Measurements from ENCODE around the gene USP13. TPM values are rescaled to one million over a fixed set of nuclear protein-coding genes. Genes with fewer than 3 reads are reported as not detected.
A peak's percentile ranks its signal among the peaks of the same experiment; 100 is the strongest.

Gene USP13
- total and polyA plus RNA-seq, 4 donors = 2.4 to 7.3 (median 4.2) TPM

DNA sequence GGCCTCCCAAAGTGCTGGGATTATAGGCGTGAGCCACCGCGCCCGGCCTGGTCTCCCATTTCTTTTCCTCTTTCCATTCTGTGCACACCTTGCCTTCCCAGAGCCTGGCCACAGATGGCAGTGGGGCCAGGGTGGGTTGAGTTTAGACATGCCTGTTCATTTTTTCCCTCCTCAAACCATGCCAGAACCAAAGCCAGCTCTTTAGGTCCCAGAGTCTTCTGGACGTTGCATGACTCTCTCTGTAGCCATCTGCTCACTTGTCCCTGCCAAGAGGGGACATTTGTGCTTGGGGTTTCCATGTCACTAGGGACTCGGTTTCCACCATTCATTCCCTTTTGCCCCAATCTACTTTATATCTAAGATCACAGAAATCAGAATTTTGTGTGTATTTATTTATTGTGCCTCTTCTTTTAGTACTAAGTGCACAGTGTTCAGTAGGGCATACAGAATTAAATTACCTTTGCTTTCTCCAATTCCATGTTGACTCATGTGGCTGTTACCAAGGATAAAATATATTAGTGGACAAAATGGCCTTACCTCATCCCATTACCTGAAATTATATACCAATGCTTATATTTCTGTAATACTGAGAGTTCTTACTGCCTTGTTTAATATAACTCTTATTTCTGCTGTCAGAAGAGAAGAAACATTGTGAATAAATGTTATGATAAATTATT lies 49.6 kb downstream of the USP13 start:
- H3K36me3 ChIP-seq (ENCODE audit: control insufficient read depth in 4 of 4, insufficient read depth in 3 of 4, low read depth in 1 of 4, low read length in 3 of 4) = no peaks in the 10 kb centered on the region
- H3K9me3 ChIP-seq (ENCODE audit: control insufficient read depth in 4 of 4, low read length in 3 of 4) = no peaks in the 10 kb centered on the region
- no peak overlapping the region for H3K4me3 ChIP-seq (ENCODE audit: low read depth in 1 of 3, low read length in 3 of 3)
- WGBS = 96% methylated on average over 6 of the region's 6 CpGs
- H3K9ac ChIP-seq (ENCODE audit: low read depth in 1 of 2, low read length in 2 of 2) = no peak overlapping the region
- no peaks in the 10 kb centered on the region for H3K27me3 ChIP-seq (ENCODE audit: control insufficient read depth in 4 of 4, insufficient read depth in 4 of 4, low read length in 3 of 4)
- H3K4me1 ChIP-seq (ENCODE audit: control insufficient read depth in 4 of 4, insufficient read depth in 4 of 4, low read length in 3 of 4) = no peaks in the 10 kb centered on the region
- TF ChIP-seq NR2F2 (IDR thresholded peaks at IDR 0.05) (no peak), RXRA (IDR thresholded peaks at IDR 0.05) (no peak), SP1 (IDR thresholded peaks at IDR 0.05) (no peak), HNF4G (IDR thresholded peaks at IDR 0.05) (no peak)
- no peak overlapping the region for H3K27ac ChIP-seq (ENCODE audit: low read depth in 1 of 2, low read length in 2 of 2)
- DNase-seq (ENCODE audit: low spot score) = no peak

DNA sequence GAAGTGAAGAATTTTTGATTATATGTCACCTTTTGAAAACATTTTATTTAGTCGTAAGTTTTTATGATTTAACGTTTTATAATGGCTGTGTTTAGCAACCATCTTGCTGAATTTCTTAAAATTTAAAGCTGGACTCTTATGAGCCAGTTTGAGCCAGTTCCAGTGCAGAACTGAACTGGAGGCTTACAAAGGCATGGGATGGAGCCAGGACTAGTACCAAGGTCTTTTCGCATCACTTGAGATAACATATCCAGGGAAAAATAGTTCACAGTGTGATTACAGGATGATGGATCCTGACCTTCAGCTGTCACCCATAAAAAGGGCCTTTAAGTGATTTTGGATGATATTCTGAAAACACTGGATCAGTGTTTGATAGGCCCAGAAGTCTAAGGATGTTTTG lies 51.0 kb downstream of the USP13 start:
- Histone ChIP-seq H3K27me3 (ENCODE audit: control insufficient read depth in 4 of 4, insufficient read depth in 4 of 4, low read length in 3 of 4) (no peaks in the 10 kb centered on the region), H3K27ac (ENCODE audit: low read depth in 1 of 2, low read length in 2 of 2) (no peak overlapping the region), H3K9me3 (ENCODE audit: control insufficient read depth in 4 of 4, low read length in 3 of 4) (no peaks in the 10 kb centered on the region), H3K4me1 (ENCODE audit: control insufficient read depth in 4 of 4, insufficient read depth in 4 of 4, low read length in 3 of 4) (no peaks in the 10 kb centered on the region), H3K9ac (ENCODE audit: low read depth in 1 of 2, low read length in 2 of 2) (no peak overlapping the region), H3K4me3 (ENCODE audit: low read depth in 1 of 3, low read length in 3 of 3) (no peak overlapping the region), H3K36me3 (ENCODE audit: control insufficient read depth in 4 of 4, insufficient read depth in 3 of 4, low read depth in 1 of 4, low read length in 3 of 4) (peaks cover 0 to 3% (median 1%) of the 10 kb centered on the region in 4 donors)
- WGBS = 95% methylated on average over 3 of the region's 3 CpGs
- DNase-seq (ENCODE audit: low spot score) = no peak
- TF ChIP-seq ZBTB33 (IDR thresholded peaks at IDR 0.05) (no peak), ATF3 (IDR thresholded peaks at IDR 0.05) (no peak), HNF4A (conservative IDR thresholded peaks at IDR 0.05) (no peak), SP1 (IDR thresholded peaks at IDR 0.05) (no peak), EGR1 (IDR thresholded peaks at IDR 0.05; ENCODE audit: low read depth in 2 of 2) (no peak), NR2F2 (IDR thresholded peaks at IDR 0.05) (no peak)
- TF ChIP-seq, protein P1, sequence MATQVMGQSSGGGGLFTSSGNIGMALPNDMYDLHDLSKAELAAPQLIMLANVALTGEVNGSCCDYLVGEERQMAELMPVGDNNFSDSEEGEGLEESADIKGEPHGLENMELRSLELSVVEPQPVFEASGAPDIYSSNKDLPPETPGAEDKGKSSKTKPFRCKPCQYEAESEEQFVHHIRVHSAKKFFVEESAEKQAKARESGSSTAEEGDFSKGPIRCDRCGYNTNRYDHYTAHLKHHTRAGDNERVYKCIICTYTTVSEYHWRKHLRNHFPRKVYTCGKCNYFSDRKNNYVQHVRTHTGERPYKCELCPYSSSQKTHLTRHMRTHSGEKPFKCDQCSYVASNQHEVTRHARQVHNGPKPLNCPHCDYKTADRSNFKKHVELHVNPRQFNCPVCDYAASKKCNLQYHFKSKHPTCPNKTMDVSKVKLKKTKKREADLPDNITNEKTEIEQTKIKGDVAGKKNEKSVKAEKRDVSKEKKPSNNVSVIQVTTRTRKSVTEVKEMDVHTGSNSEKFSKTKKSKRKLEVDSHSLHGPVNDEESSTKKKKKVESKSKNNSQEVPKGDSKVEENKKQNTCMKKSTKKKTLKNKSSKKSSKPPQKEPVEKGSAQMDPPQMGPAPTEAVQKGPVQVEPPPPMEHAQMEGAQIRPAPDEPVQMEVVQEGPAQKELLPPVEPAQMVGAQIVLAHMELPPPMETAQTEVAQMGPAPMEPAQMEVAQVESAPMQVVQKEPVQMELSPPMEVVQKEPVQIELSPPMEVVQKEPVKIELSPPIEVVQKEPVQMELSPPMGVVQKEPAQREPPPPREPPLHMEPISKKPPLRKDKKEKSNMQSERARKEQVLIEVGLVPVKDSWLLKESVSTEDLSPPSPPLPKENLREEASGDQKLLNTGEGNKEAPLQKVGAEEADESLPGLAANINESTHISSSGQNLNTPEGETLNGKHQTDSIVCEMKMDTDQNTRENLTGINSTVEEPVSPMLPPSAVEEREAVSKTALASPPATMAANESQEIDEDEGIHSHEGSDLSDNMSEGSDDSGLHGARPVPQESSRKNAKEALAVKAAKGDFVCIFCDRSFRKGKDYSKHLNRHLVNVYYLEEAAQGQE (IDR thresholded peaks at IDR 0.05) = no peak

DNA sequence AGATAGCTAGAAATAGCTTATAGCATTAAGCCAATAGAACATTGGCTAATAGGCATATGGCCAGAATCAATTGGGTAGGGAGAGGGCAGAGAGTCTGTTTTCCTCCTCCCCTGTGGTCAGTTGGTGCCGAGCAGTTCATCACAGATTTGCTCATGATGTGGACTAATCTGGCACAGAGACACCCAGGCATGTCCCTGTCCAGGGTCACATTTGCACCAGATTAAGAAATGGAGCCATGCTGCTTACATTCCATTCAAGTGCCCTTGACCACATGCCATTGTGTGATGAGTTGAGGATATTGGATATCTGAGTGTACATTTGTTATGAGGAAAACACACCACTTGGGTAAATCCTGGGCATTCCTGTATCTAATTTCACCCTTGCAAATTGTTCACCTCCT lies 53.4 kb downstream of the USP13 start:
- no peak overlapping the region for H3K4me3 ChIP-seq (ENCODE audit: low read depth in 1 of 3, low read length in 3 of 3)
- no peaks in the 10 kb centered on the region for H3K27me3 ChIP-seq (ENCODE audit: control insufficient read depth in 4 of 4, insufficient read depth in 4 of 4, low read length in 3 of 4)
- H3K4me1 ChIP-seq (ENCODE audit: control insufficient read depth in 4 of 4, insufficient read depth in 4 of 4, low read length in 3 of 4) = no peaks in the 10 kb centered on the region
- H3K9me3 ChIP-seq (ENCODE audit: control insufficient read depth in 4 of 4, low read length in 3 of 4) = no peaks in the 10 kb centered on the region
- 40% methylated on average over 1 of the region's 1 CpG for WGBS
- no peak overlapping the region for H3K9ac ChIP-seq (ENCODE audit: low read depth in 1 of 2, low read length in 2 of 2)
- H3K36me3 ChIP-seq (ENCODE audit: control insufficient read depth in 4 of 4, insufficient read depth in 3 of 4, low read depth in 1 of 4, low read length in 3 of 4) = peaks cover 0 to 14% (median 9%) of the 10 kb centered on the region in 4 donors
- no peak overlapping the region for H3K27ac ChIP-seq (ENCODE audit: low read depth in 1 of 2, low read length in 2 of 2)
- DNase-seq (ENCODE audit: low spot score) = no peak
- TF ChIP-seq, protein P2, sequence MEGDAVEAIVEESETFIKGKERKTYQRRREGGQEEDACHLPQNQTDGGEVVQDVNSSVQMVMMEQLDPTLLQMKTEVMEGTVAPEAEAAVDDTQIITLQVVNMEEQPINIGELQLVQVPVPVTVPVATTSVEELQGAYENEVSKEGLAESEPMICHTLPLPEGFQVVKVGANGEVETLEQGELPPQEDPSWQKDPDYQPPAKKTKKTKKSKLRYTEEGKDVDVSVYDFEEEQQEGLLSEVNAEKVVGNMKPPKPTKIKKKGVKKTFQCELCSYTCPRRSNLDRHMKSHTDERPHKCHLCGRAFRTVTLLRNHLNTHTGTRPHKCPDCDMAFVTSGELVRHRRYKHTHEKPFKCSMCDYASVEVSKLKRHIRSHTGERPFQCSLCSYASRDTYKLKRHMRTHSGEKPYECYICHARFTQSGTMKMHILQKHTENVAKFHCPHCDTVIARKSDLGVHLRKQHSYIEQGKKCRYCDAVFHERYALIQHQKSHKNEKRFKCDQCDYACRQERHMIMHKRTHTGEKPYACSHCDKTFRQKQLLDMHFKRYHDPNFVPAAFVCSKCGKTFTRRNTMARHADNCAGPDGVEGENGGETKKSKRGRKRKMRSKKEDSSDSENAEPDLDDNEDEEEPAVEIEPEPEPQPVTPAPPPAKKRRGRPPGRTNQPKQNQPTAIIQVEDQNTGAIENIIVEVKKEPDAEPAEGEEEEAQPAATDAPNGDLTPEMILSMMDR (IDR thresholded peaks at IDR 0.05; ENCODE audit: low read depth, low read length, missing input control) = no peak
- no peak for TF ChIP-seq GABPA (IDR thresholded peaks at IDR 0.05 in 1 of 2, conservative IDR thresholded peaks at IDR 0.05 in 1 of 2)
- no peak for TF ChIP-seq TAF1 (conservative IDR thresholded peaks at IDR 0.05)
- TF ChIP-seq EGR1 (IDR thresholded peaks at IDR 0.05; ENCODE audit: low read depth in 2 of 2) = no peak
- peak in 1 of 2 donors; percentile 65 for TF ChIP-seq RXRA (IDR thresholded peaks at IDR 0.05)
- TF ChIP-seq YY1 (IDR thresholded peaks at IDR 0.05) = peak; percentile 47
- TF ChIP-seq NR2F2 (IDR thresholded peaks at IDR 0.05) = no peak
- TF ChIP-seq, protein P1 (IDR thresholded peaks at IDR 0.05) = no peak
- TF ChIP-seq HNF4G (IDR thresholded peaks at IDR 0.05) = no peak
- peak; percentile 46 for TF ChIP-seq FOXA2 (IDR thresholded peaks at IDR 0.05)
- peak in 1 of 2 donors; percentile 9 for TF ChIP-seq RAD21 (IDR thresholded peaks at IDR 0.05)
- TF ChIP-seq JUND (IDR thresholded peaks at IDR 0.05) = no peak
